H1 (cell line): ENCODE data around the gene GPS2. TPM values are rescaled to one million over a fixed set of nuclear protein-coding genes. Genes with fewer than 3 reads are reported as not detected.

Experiments used
- CTCF ChIA-PET: fragments of 300-600 bp; sonication (Branson Sonifier 250); formaldehyde crosslinking; loops from one replicate; lab custom pipeline; 2021; ENCODE audit not compliant: partially characterized antibody; lab: Charles Lee
- POLR2A ChIA-PET: fragments of 300-600 bp; sonication (Branson Sonifier 250); formaldehyde crosslinking; loops from one replicate; lab custom pipeline; 2021; ENCODE audit warnings: inconsistent platforms; ENCODE audit not compliant: partially characterized antibody; lab: Charles Lee
- DNase-seq, 2 experiments: peaks; one replicate each; pipeline versions ENCODE4 v3.0.0 to v3.0.0-alpha.2; 2010 to 2022; ENCODE audit warnings: low spot score in 2 of 2, low read depth in 1 of 2, mixed read lengths in 1 of 2
- FAIRE-seq: peaks from 2 replicates; lab custom pipeline; 2011; peaks lifted over from hg19 to GRCh38; lab: Jason Lieb, UNC
- H2AFZ ChIP-seq: 2 replicates; pipeline ENCODE4 v1.8.1; 2012; ENCODE audit warnings: low read length, inconsistent platforms
- H2AK5ac ChIP-seq: 2 replicates; pipeline ENCODE4 v1.6.1; 2013; ENCODE audit warnings: low read depth, low read length
- H2BK120ac ChIP-seq: replicated peaks from 2 replicates; pipeline ENCODE3; 2013; ENCODE audit warnings: low read depth, low read length, inconsistent platforms
- H2BK12ac ChIP-seq: 2 replicates; pipeline ENCODE4 v1.6.1; 2013; ENCODE audit warnings: low read depth, low read length
- H2BK15ac ChIP-seq: 2 replicates; pipeline ENCODE4 v1.6.1; 2013; ENCODE audit warnings: low read length
- H2BK20ac ChIP-seq: 2 replicates; pipeline ENCODE4 v1.6.1; 2013; ENCODE audit warnings: low read length
- H2BK5ac ChIP-seq: 2 replicates; pipeline ENCODE4 v1.6.1; 2013; ENCODE audit warnings: low read depth, low read length
- H3K14ac ChIP-seq: 2 replicates; pipeline ENCODE4 v1.6.1; 2013; ENCODE audit warnings: inconsistent platforms; ENCODE audit not compliant: insufficient read length
- H3K18ac ChIP-seq: 2 replicates; pipeline ENCODE4 v1.6.1; 2013; ENCODE audit warnings: low read length; ENCODE audit errors: extremely low read depth
- H3K23ac ChIP-seq: 2 replicates; pipeline ENCODE4 v1.6.1; 2013; ENCODE audit warnings: inconsistent platforms; ENCODE audit not compliant: insufficient read length
- H3K23me2 ChIP-seq: 2 replicates; pipeline ENCODE4 v1.6.1; 2013; ENCODE audit warnings: low read depth, low read length
- H3K27ac ChIP-seq: 2 replicates; pipeline ENCODE4 v1.6.1; 2011; ENCODE audit warnings: low read depth, low read length, inconsistent platforms
- H3K27me3 ChIP-seq, 4 experiments: replicated peaks in 1 of 4; 1 replicate in 1 of 4; 2 replicates in 3 of 4; pipeline versions ENCODE4 v1.6.1 to v1.8.1; 2011 to 2013; ENCODE audit warnings: low read length in 3 of 4, mild to moderate bottlenecking in 3 of 4, inconsistent platforms in 2 of 4, mixed read lengths in 2 of 4, moderate library complexity in 1 of 4; ENCODE audit not compliant: control insufficient read depth in 3 of 4, insufficient read depth in 3 of 4; ENCODE audit errors: extremely low read depth in 1 of 4
- H3K36me3 ChIP-seq, 4 experiments: 2 replicates each; pipeline versions ENCODE4 v1.6.1 to v1.8.1; 2011 to 2013; ENCODE audit warnings: mild to moderate bottlenecking in 4 of 4, low read length in 3 of 4, moderate library complexity in 2 of 4, control low read depth in 1 of 4, inconsistent platforms in 1 of 4; ENCODE audit not compliant: insufficient read depth in 4 of 4, control insufficient read depth in 2 of 4
- H3K4ac ChIP-seq: replicated peaks from 2 replicates; pipeline ENCODE3; 2013; ENCODE audit warnings: low read length, low read depth, mixed read lengths, inconsistent platforms; ENCODE audit not compliant: insufficient read length
- H3K4me1 ChIP-seq, 4 experiments: replicated peaks in 1 of 4; 1 replicate in 1 of 4; 2 replicates in 3 of 4; pipeline versions ENCODE4 v1.6.1 to v1.8.1; 2011 to 2013; ENCODE audit warnings: low read length in 3 of 4, inconsistent platforms in 2 of 4, mixed read lengths in 1 of 4; ENCODE audit not compliant: insufficient read depth in 4 of 4, control insufficient read depth in 3 of 4
- H3K4me2 ChIP-seq, 2 experiments: 2 replicates each; pipeline versions ENCODE4 v1.6.1 to v1.8.1; 2011 to 2013; ENCODE audit warnings: low read depth in 2 of 2, low read length in 2 of 2, control low read depth in 1 of 2, inconsistent platforms in 1 of 2, mild to moderate bottlenecking in 1 of 2; ENCODE audit not compliant: insufficient read depth in 1 of 2
- H3K4me3 ChIP-seq, 4 experiments: fragments of 200-600, 300-600 bp in 1 of 4; sonication (generic), shearing (Covaris generic), sonication (Bioruptor Twin) in 1 of 4; 2 replicates each; pipeline versions ENCODE4 v1.5.1 to v1.8.1; 2011 to 2016; ENCODE audit warnings: low read length in 4 of 4, low read depth in 3 of 4, control low read depth in 2 of 4, inconsistent platforms in 2 of 4, mild to moderate bottlenecking in 2 of 4, mixed read lengths in 1 of 4, moderate library complexity in 1 of 4; ENCODE audit not compliant: insufficient read depth in 2 of 4; ENCODE audit errors: extremely low read depth in 1 of 4
- H3K56ac ChIP-seq: replicated peaks from 2 replicates; pipeline ENCODE3; 2013; ENCODE audit warnings: low read depth, mild to moderate bottlenecking, mixed read lengths, low read length, inconsistent platforms; ENCODE audit not compliant: insufficient read length
- H3K79me1 ChIP-seq: 2 replicates; pipeline ENCODE4 v1.6.1; 2013; ENCODE audit warnings: low read depth, low read length, control low read depth
- H3K79me2 ChIP-seq, 2 experiments: 2 replicates each; pipeline versions ENCODE4 v1.6.1 to v1.8.1; 2012 to 2013; ENCODE audit warnings: low read length in 2 of 2, mild to moderate bottlenecking in 2 of 2, inconsistent platforms in 1 of 2; ENCODE audit not compliant: insufficient read depth in 2 of 2, control insufficient read depth in 1 of 2
- H3K9ac ChIP-seq, 4 experiments: replicated peaks in 1 of 4; 1 replicate in 1 of 4; 2 replicates in 3 of 4; pipeline versions ENCODE4 v1.6.1 to v1.8.1; 2011 to 2013; ENCODE audit warnings: low read depth in 3 of 4, low read length in 3 of 4, control low read depth in 2 of 4, mild to moderate bottlenecking in 2 of 4, moderate library complexity in 2 of 4, inconsistent platforms in 1 of 4; ENCODE audit errors: extremely low read depth in 1 of 4
- H3K9me3 ChIP-seq, 2 experiments: 2 replicates each; pipeline versions ENCODE4 v1.6.1 to v1.8.1; 2012 to 2013; ENCODE audit warnings: mild to moderate bottlenecking in 2 of 2, moderate library complexity in 2 of 2, control low read depth in 1 of 2, inconsistent platforms in 1 of 2, low read depth in 1 of 2, low read length in 1 of 2, mixed read lengths in 1 of 2; ENCODE audit not compliant: insufficient read depth in 2 of 2
- H4K20me1 ChIP-seq, 2 experiments: replicated peaks in 1 of 2; 2 replicates each; pipeline versions ENCODE3 to v1.8.1; 2011 to 2013; ENCODE audit warnings: inconsistent platforms in 2 of 2, low read length in 2 of 2, mild to moderate bottlenecking in 1 of 2; ENCODE audit not compliant: insufficient read depth in 2 of 2, control insufficient read depth in 1 of 2
- H4K5ac ChIP-seq: 2 replicates; pipeline ENCODE4 v1.6.1; 2013; ENCODE audit warnings: low read length, low read depth, mixed read lengths, inconsistent platforms; ENCODE audit not compliant: insufficient read length
- H4K8ac ChIP-seq: 2 replicates; pipeline ENCODE4 v1.8.0; 2013; ENCODE audit warnings: mild to moderate bottlenecking, moderate library complexity, low read length, inconsistent platforms; ENCODE audit not compliant: insufficient read depth; ENCODE audit errors: extremely low read depth
- H4K91ac ChIP-seq: replicated peaks from 2 replicates; pipeline ENCODE3; 2013; ENCODE audit warnings: low read length, mixed read lengths, inconsistent platforms; ENCODE audit not compliant: insufficient read length
- BCL11A ChIP-seq, 2 experiments: IDR thresholded peaks; one replicate each; pipeline ENCODE4 v1.6.1; 2011; ENCODE audit warnings: low read depth in 2 of 2, low read length in 2 of 2, mild to moderate bottlenecking in 2 of 2
- CBX8 ChIP-seq: fragments of 300-800, 300-1000 bp; sonication (generic); IDR thresholded peaks from 2 replicates; pipeline ENCODE4 v1.7.1; 2016; ENCODE audit warnings: low read depth, low read length, borderline replicate concordance
- GABPA ChIP-seq: IDR thresholded peaks from 2 replicates; pipeline ENCODE4 v1.6.1; 2011; ENCODE audit warnings: mild to moderate bottlenecking, low read length, moderate library complexity, borderline replicate concordance; ENCODE audit not compliant: insufficient read depth
- RBBP5 ChIP-seq: IDR thresholded peaks from 2 replicates; pipeline ENCODE4 v1.7.1; 2012; ENCODE audit warnings: low read depth, mild to moderate bottlenecking, inconsistent platforms, low read length, moderate library complexity, borderline replicate concordance
- SAP30 ChIP-seq: fragments of 300-600 bp; sonication (generic); IDR thresholded peaks from 2 replicates; pipeline ENCODE4 v1.7.1; 2012; ENCODE audit warnings: low read length, moderate library complexity, mild to moderate bottlenecking, inconsistent platforms; ENCODE audit not compliant: insufficient read depth, insufficient replicate concordance
- WGBS, 2 experiments: shearing (Covaris generic) in 1 of 2; methylation state at CpG; one replicate each; pipeline versions ENCODE4 v1.1.6 to v1.1.7; 2013 to 2015; ENCODE audit warnings: low lambda C conversion rate in 2 of 2, mixed read lengths in 2 of 2, inconsistent platforms in 1 of 2, low coverage in 1 of 2, missing lambda C conversion rate in 1 of 2; ENCODE audit not compliant: insufficient replicate concordance in 2 of 2, insufficient coverage in 1 of 2, insufficient read length in 1 of 2; ENCODE audit errors: extremely low coverage in 1 of 2, missing lambda C conversion rate in 1 of 2; 5-methylcytosine and 5-hydroxymethylcytosine counted together
- polyA plus RNA-seq, 7 experiments: library from polyadenylated mRNA; depleted of rRNA in 3 of 7; stranded (reverse) in 5 of 7; unstranded in 2 of 7; fragments of >200 nt in 5 of 7; fragments of 200-250 nt in 2 of 7; gene quantifications; 1 replicate in 5 of 7; 2 replicates in 1 of 7; 4 replicates in 1 of 7; pipeline versions ENCODE4 v1.2.1 to v1.2.3, GENCODE V29; 2011 to 2013; ENCODE audit warnings: missing spikeins in 2 of 7, mixed read lengths in 2 of 7
- total RNA-seq: library from RNA; stranded (reverse); fragmentation: NEBNext Ultra II Directional; extraction: Animal tissue kit (Norgen Biotek cat#: 25700); gene quantifications from 2 replicates; pipeline ENCODE4 v1.2.1, GENCODE V29; 2021
- TF ChIP-seq, protein P1 (sequence below): IDR thresholded peaks from 2 replicates; pipeline ENCODE4 v1.6.1; 2012; ENCODE audit warnings: low read length, inconsistent platforms

Gene GPS2
- total and polyA plus RNA-seq, 2 of the 8 experiments (the other 6 are each of a cell fraction or from before 2014, with no cell fraction given), result 67.0 to 152 TPM

DNA sequence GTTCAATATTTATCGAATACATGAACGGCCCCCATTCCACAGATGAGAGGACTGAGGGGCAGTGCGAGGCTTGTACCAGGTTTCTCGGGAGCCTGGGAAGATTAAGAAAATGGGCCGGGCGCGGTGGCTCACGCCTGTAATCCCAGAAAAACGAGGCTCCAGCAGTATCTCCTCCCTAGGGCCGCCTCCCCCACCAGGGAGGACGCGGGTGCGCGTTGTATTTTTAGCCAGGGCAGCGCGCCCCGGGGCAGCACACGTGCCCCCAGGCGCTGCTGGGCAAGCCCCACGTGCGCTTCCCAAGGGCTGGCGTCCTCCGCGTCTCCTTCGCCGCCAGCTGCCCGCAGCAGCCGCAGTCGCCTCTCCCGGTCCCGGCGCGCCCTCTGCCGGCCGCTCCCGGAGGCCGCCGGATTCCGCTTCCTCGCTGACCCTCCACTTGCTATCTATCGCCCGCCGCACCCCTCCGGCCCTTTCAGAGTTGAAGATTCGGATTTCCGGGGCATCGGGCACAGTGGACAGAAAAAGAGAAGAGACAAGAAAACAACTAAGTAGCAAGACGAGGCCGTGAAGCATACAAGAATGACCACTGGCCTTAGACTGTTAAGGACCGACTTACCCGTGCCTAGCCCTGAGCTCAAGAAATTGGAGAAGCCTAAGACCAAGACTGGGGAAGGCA lies 18.8 kb downstream of the GPS2 start:
- Histone ChIP-seq H3K27me3 (peaks cover 3 to 11% (median 9%) of the 10 kb centered on the region in 4 experiments), H2AK5ac (no peak overlapping the region), H3K27ac (no peak overlapping the region), H3K4me3 (peak overlapping the region in 1 of 4 experiments; percentile 51; a peak in 2 of 8 replicates), H2BK15ac (0 out of 2 replicates have a peak overlapping the region, but pooled peaks have one; percentile 20), H3K9ac (no peak overlapping the region), H3K79me2 (no peaks in the 10 kb centered on the region), H2AFZ (0 out of 2 replicates have a peak overlapping the region, but pooled peaks have one; percentile 95), H3K79me1 (peaks cover 2% of the 10 kb centered on the region; the same call in 1 of the 2 replicates), H3K9me3 (no peaks in the 10 kb centered on the region; a peak in 1 of 4 replicates), H4K8ac (peak overlapping the region; percentile 69; the same call in 1 of the 2 replicates), H3K18ac (no peak overlapping the region; the same call in 1 of the 2 replicates), H3K14ac (no peak overlapping the region), H3K4me1 (peaks cover 0 to 14% (median 5%) of the 10 kb centered on the region in 4 experiments; a peak in 5 of 7 replicates), H3K4ac (no peak overlapping the region), H2BK120ac (no peak overlapping the region), H4K20me1 (peaks cover 0 to 9% of the 10 kb centered on the region in 2 experiments), H3K56ac (peak overlapping the region; percentile 1), H4K91ac (peak overlapping the region; percentile 52), H2BK5ac (no peak overlapping the region; the same call in 1 of the 2 replicates), H3K23me2 (peaks cover 2% of the 10 kb centered on the region; the same call in 1 of the 2 replicates), H4K5ac (peak overlapping the region; percentile 7), H3K4me2 (peak overlapping the region; percentile 33 to 73), H3K36me3 (no peaks in the 10 kb centered on the region), H3K23ac (no peak overlapping the region), H2BK20ac (no peak overlapping the region), H2BK12ac (peak overlapping the region; percentile 75; the same call in 1 of the 2 replicates)
- no peak for FAIRE-seq
- CTCF ChIA-PET, result interaction anchor here (0.5 to 2.8 kb wide), 32 partner anchors 8 to 1316 kb away, joined by 3 to 42 read pairs (median 5); partner anchors contain the start of genes ACADVL, ACAP1, DLG4 and GABARAP
- POLR2A ChIA-PET, result interaction anchor here (0.7 to 3.5 kb wide), 19 partner anchors 10 to 79 kb away, joined by 3 to 19 read pairs (median 5); partner anchors contain the start of genes CTDNEP1, DVL2, ELP5 and PHF23
- peak in 1 of 2 experiments; percentile 96 for DNase-seq
- 14% methylated on average over 44 of the region's 51 CpGs; no CpG with 5 or more reads in 1 of the 2 experiments for WGBS, 2 experiments
- peak; percentile 61; the same call in 1 of the 2 replicates for TF ChIP-seq GABPA
- TF ChIP-seq BCL11A (IDR thresholded peaks at IDR 0.05; ENCODE audit: low read depth in 2 of 2, low read length in 2 of 2), result no peak
- no peak for TF ChIP-seq RBBP5
- TF ChIP-seq, protein P1, sequence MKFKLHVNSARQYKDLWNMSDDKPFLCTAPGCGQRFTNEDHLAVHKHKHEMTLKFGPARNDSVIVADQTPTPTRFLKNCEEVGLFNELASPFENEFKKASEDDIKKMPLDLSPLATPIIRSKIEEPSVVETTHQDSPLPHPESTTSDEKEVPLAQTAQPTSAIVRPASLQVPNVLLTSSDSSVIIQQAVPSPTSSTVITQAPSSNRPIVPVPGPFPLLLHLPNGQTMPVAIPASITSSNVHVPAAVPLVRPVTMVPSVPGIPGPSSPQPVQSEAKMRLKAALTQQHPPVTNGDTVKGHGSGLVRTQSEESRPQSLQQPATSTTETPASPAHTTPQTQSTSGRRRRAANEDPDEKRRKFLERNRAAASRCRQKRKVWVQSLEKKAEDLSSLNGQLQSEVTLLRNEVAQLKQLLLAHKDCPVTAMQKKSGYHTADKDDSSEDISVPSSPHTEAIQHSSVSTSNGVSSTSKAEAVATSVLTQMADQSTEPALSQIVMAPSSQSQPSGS, result no peak
- TF ChIP-seq CBX8, result no peak
- no peak for TF ChIP-seq SAP30
